ENCODE results near the gene RAB7A.

RAB7A gene

GRCh38 chr3:128848936-128849335 lies 123.0 kb downstream of the RAB7A start:
- DNase-seq (ENCODE audit: low read depth), result no peak

- no peak for DNase-seq (ENCODE audit: low read depth)
Measured at GRCh38 chr3:128849911-128850455, 124.0 kb downstream of the RAB7A start.

- no peak for DNase-seq (ENCODE audit: low read depth)
Measured at GRCh38 chr3:128850544-128850943, 124.6 kb downstream of the RAB7A start.

- DNase-seq (ENCODE audit: low read depth), result no peak
Measured at GRCh38 chr3:128851601-128852000, 125.6 kb downstream of the RAB7A start.

- no peak for DNase-seq (ENCODE audit: low read depth)
Measured at GRCh38 chr3:128853826-128854225, 127.8 kb downstream of the RAB7A start.

- no peak for DNase-seq (ENCODE audit: low read depth)
Measured at GRCh38 chr3:128854475-128854874, 128.5 kb downstream of the RAB7A start.

- no peak for DNase-seq (ENCODE audit: low read depth)
Measured at GRCh38 chr3:128855569-128855968, 129.6 kb downstream of the RAB7A start.

- no peak for DNase-seq (ENCODE audit: low read depth)
Measured at GRCh38 chr3:128858167-128858566, 132.2 kb downstream of the RAB7A start.

GRCh38 chr3:128859630-128860029 lies 133.6 kb downstream of the RAB7A start:
- DNase-seq (ENCODE audit: low read depth), result no peak

- no peak for DNase-seq (ENCODE audit: low read depth)
Measured at GRCh38 chr3:128861491-128861890, 135.5 kb downstream of the RAB7A start.

- DNase-seq (ENCODE audit: low read depth), result no peak
Measured at GRCh38 chr3:128863560-128863959, 137.6 kb downstream of the RAB7A start.
